ENCODE data around the gene PTPRD.

The PTPRD gene

GRCh38 chr9:8564960-8565359 is 2047.8 kb downstream of the PTPRD start:
- TF ChIP-seq POLR2AphosphoS5 (IDR thresholded peaks at IDR 0.05; ENCODE audit: low read depth, low read length) = no peak
- no peak for TF ChIP-seq SIN3A (IDR thresholded peaks at IDR 0.05; ENCODE audit: borderline replicate concordance, insufficient read depth, low read length)
- TF ChIP-seq FOXP2 (optimal IDR thresholded peaks at IDR 0.05; ENCODE audit: borderline replicate concordance, extremely low read depth, extremely low read length, insufficient read depth) = no peak
- TF ChIP-seq TAF1 (IDR thresholded peaks at IDR 0.05; ENCODE audit: borderline replicate concordance, insufficient read depth, low read length) = no peak
- TF ChIP-seq REST (IDR thresholded peaks at IDR 0.05; ENCODE audit: insufficient read depth in 1 of 2, low read depth in 2 of 2, low read length in 2 of 2) = no peak

- TF ChIP-seq POLR2AphosphoS5 (IDR thresholded peaks at IDR 0.05; ENCODE audit: low read depth, low read length) (no peak), FOXP2 (optimal IDR thresholded peaks at IDR 0.05; ENCODE audit: borderline replicate concordance, extremely low read depth, extremely low read length, insufficient read depth) (no peak), TAF1 (IDR thresholded peaks at IDR 0.05; ENCODE audit: borderline replicate concordance, insufficient read depth, low read length) (no peak), SIN3A (IDR thresholded peaks at IDR 0.05; ENCODE audit: borderline replicate concordance, insufficient read depth, low read length) (no peak)
Measured at GRCh38 chr9:8560560-8561525, 2052.0 kb downstream of the PTPRD start.

GRCh38 chr9:8558176-8558575 is 2054.6 kb downstream of the PTPRD start:
- no peak for TF ChIP-seq POLR2AphosphoS5 (IDR thresholded peaks at IDR 0.05; ENCODE audit: low read depth, low read length)
- TF ChIP-seq TAF1 (IDR thresholded peaks at IDR 0.05; ENCODE audit: borderline replicate concordance, insufficient read depth, low read length) = no peak
- TF ChIP-seq REST (IDR thresholded peaks at IDR 0.05; ENCODE audit: insufficient read depth in 1 of 2, low read depth in 2 of 2, low read length in 2 of 2) = no peak
- TF ChIP-seq FOXP2 (optimal IDR thresholded peaks at IDR 0.05; ENCODE audit: borderline replicate concordance, extremely low read depth, extremely low read length, insufficient read depth) = no peak
- TF ChIP-seq SIN3A (IDR thresholded peaks at IDR 0.05; ENCODE audit: borderline replicate concordance, insufficient read depth, low read length) = no peak

GRCh38 chr9:8555762-8556500 is 2056.9 kb downstream of the PTPRD start:
- TF ChIP-seq REST (IDR thresholded peaks at IDR 0.05; ENCODE audit: insufficient read depth in 1 of 2, low read depth in 2 of 2, low read length in 2 of 2) = no peak
- no peak for TF ChIP-seq SIN3A (IDR thresholded peaks at IDR 0.05; ENCODE audit: borderline replicate concordance, insufficient read depth, low read length)
- no peak for TF ChIP-seq FOXP2 (optimal IDR thresholded peaks at IDR 0.05; ENCODE audit: borderline replicate concordance, extremely low read depth, extremely low read length, insufficient read depth)
- no peak for TF ChIP-seq POLR2AphosphoS5 (IDR thresholded peaks at IDR 0.05; ENCODE audit: low read depth, low read length)

- TF ChIP-seq POLR2AphosphoS5 (IDR thresholded peaks at IDR 0.05; ENCODE audit: low read depth, low read length) (no peak), REST (IDR thresholded peaks at IDR 0.05; ENCODE audit: insufficient read depth in 1 of 2, low read depth in 2 of 2, low read length in 2 of 2) (no peak), TAF1 (IDR thresholded peaks at IDR 0.05; ENCODE audit: borderline replicate concordance, insufficient read depth, low read length) (no peak), FOXP2 (optimal IDR thresholded peaks at IDR 0.05; ENCODE audit: borderline replicate concordance, extremely low read depth, extremely low read length, insufficient read depth) (no peak), SIN3A (IDR thresholded peaks at IDR 0.05; ENCODE audit: borderline replicate concordance, insufficient read depth, low read length) (no peak)
Measured at GRCh38 chr9:8553444-8553843, 2059.4 kb downstream of the PTPRD start.

All from PFSK-1 (cell line).